Left lung (tissue), 10 donors: ENCODE measurements around the gene MCF2L. TPM values are rescaled to one million over a fixed set of nuclear protein-coding genes. Genes with fewer than 3 reads are reported as not detected.

Experiments
- ATAC-seq: fragments of 200-7000 bp; cut with Tn5 transposase; one replicate; pipeline ENCODE4 v1.9.1; 2020; ENCODE audit warnings: moderate library complexity
- DNase-seq, 4 donors: peaks; one replicate each; pipeline ENCODE4 v3.0.0-alpha.2; 2013 to 2020
- H3K27ac ChIP-seq, 2 donors: fragments of 200-600 bp; sonication (generic) in 1 of 2; one replicate each; pipeline versions ENCODE4 v1.5.0 to v1.8.0; 2020 to 2021
- H3K27me3 ChIP-seq, 2 donors: fragments of 200-600 bp; sonication (generic) in 1 of 2; one replicate each; pipeline versions ENCODE4 v1.5.0 to v1.8.0; 2020 to 2021
- H3K36me3 ChIP-seq, 2 donors: fragments of 200-600 bp; sonication (generic) in 1 of 2; one replicate each; pipeline versions ENCODE4 v1.5.0 to v1.8.0; 2020 to 2021
- H3K4me1 ChIP-seq, 2 donors: fragments of 200-600 bp; one replicate each; pipeline ENCODE4 v1.8.0; 2021
- H3K4me3 ChIP-seq, 2 donors: fragments of 200-600 bp; sonication (generic) in 1 of 2; one replicate each; pipeline versions ENCODE4 v1.5.0 to v1.8.0; 2020 to 2021; ENCODE audit warnings: mild to moderate bottlenecking in 1 of 2
- H3K9me3 ChIP-seq, 2 donors: fragments of 200-600 bp; sonication (generic) in 1 of 2; one replicate each; pipeline versions ENCODE4 v1.5.0 to v1.8.0; 2020 to 2021
- intact Hi-C, 2 donors: fragments of 100-400 bp; cut with DNase I; formaldehyde crosslinking; loops; one replicate each; pipeline versions ENCODE4 v1.11.2 to v1.14.2; 2022
- polyA plus RNA-seq, 6 donors: library from polyadenylated mRNA; unstranded; fragments of 120-200 nt; gene quantifications; one replicate each; pipeline ENCODE4 v1.2.1, GENCODE V29; 2013; ENCODE audit not compliant: insufficient read length in 6 of 6
- total RNA-seq, 2 donors: library from RNA; stranded (reverse); fragmentation: NEBNext Ultra II Directional; extraction: Animal tissue kit (Norgen Biotek cat#: 25700); gene quantifications; one replicate each; pipeline ENCODE4 v1.2.1, GENCODE V29; 2021
- TF ChIP-seq, protein P1 (sequence below), 2 donors: fragments of 200-600 bp; sonication (generic) in 1 of 2; IDR thresholded peaks; one replicate each; pipeline versions ENCODE4 v1.5.0 to v1.8.0; 2021; ENCODE audit warnings: antibody characterized with exemption in 2 of 2
- donor health status: DM: no; HTN: yes; CAD: no.
- donor health status: DM: no; HTN: no; CAD: no.

The MCF2L gene
- total and polyA plus RNA-seq, 8 donors, result 22.2 to 39.5 (median 33.7) TPM

DNA sequence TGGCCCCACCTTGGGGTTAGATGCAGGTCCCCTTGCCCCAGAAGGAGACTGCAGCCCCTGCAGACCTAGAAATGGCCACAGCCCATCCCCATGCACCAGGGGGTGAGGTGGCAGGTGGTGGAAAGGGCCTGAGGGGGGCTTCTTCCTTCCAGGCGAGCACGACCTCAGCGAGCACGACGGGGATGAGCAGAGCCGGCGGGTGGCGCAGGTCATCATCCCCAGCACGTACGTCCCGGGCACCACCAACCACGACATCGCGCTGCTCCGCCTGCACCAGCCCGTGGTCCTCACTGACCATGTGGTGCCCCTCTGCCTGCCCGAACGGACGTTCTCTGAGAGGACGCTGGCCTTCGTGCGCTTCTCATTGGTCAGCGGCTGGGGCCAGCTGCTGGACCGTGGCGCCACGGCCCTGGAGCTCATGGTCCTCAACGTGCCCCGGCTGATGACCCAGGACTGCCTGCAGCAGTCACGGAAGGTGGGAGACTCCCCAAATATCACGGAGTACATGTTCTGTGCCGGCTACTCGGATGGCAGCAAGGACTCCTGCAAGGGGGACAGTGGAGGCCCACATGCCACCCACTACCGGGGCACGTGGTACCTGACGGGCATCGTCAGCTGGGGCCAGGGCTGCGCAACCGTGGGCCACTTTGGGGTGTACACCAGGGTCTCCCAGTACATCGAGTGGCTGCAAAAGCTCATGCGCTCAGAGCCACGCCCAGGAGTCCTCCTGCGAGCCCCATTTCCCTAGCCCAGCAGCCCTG lies 149.4 kb downstream of the MCF2L start:
- no peaks in the 10 kb centered on the region for H3K36me3 ChIP-seq
- intact Hi-C loops, result no loop called here
- peaks cover 0 to 5% of the 10 kb centered on the region in 2 donors for H3K27me3 ChIP-seq
- DNase-seq (peak in 2 of 4 donors; percentile 29 to 73), ATAC-seq (no peak)
- no peak overlapping the region for H3K4me3 ChIP-seq
- H3K27ac ChIP-seq, result no peak overlapping the region
- H3K4me1 ChIP-seq, result no peaks in the 10 kb centered on the region
- H3K9me3 ChIP-seq, result no peaks in the 10 kb centered on the region
- TF ChIP-seq, protein P1, sequence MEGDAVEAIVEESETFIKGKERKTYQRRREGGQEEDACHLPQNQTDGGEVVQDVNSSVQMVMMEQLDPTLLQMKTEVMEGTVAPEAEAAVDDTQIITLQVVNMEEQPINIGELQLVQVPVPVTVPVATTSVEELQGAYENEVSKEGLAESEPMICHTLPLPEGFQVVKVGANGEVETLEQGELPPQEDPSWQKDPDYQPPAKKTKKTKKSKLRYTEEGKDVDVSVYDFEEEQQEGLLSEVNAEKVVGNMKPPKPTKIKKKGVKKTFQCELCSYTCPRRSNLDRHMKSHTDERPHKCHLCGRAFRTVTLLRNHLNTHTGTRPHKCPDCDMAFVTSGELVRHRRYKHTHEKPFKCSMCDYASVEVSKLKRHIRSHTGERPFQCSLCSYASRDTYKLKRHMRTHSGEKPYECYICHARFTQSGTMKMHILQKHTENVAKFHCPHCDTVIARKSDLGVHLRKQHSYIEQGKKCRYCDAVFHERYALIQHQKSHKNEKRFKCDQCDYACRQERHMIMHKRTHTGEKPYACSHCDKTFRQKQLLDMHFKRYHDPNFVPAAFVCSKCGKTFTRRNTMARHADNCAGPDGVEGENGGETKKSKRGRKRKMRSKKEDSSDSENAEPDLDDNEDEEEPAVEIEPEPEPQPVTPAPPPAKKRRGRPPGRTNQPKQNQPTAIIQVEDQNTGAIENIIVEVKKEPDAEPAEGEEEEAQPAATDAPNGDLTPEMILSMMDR (IDR thresholded peaks at IDR 0.05), result no peak

DNA sequence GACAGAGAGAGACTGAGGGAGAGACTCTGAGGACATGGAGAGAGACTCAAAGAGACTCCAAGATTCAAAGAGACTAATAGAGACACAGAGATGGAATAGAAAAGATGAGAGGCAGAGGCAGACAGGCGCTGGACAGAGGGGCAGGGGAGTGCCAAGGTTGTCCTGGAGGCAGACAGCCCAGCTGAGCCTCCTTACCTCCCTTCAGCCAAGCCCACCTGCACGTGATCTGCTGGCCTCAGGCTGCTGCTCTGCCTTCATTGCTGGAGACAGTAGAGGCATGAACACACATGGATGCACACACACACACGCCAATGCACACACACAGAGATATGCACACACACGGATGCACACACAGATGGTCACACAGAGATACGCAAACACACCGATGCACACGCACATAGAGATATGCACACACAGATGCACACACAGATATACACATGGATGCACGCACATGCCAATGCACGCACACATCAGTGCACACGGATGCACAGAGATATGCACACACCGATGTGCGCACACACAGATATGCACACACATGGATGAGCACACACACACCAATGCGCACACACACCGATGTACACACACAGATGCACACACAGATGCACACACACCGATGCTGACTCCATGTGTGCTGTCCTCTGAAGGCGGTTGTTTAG lies 150.3 kb downstream of the MCF2L start:
- intact Hi-C loops, result no loop called here
- DNase-seq (peak in 1 of 4 donors; percentile 26), ATAC-seq (no peak)
- H3K4me3 ChIP-seq, result no peak overlapping the region
- H3K27ac ChIP-seq, result no peak overlapping the region
- no peaks in the 10 kb centered on the region for H3K9me3 ChIP-seq
- H3K4me1 ChIP-seq, result no peaks in the 10 kb centered on the region
- no peaks in the 10 kb centered on the region for H3K36me3 ChIP-seq
- H3K27me3 ChIP-seq, result peaks cover 0 to 4% of the 10 kb centered on the region in 2 donors
- TF ChIP-seq, protein P1 (IDR thresholded peaks at IDR 0.05), result no peak

DNA sequence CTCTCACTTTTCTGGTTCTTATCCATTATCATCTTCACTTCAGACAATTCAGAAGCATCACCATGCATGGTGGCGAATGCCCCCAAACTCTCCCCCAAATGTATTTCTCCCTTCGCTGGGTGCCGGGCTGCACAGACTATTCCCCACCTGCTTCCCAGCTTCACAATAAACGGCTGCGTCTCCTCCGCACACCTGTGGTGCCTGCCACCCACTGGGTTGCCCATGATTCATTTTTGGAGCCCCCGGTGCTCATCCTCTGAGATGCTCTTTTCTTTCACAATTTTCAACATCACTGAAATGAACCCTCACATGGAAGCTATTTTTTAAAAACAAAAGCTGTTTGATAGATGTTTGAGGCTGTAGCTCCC lies 150.8 kb downstream of the MCF2L start:
- no peaks in the 10 kb centered on the region for H3K36me3 ChIP-seq
- TF ChIP-seq, protein P1 (IDR thresholded peaks at IDR 0.05), result no peak
- ATAC-seq (no peak), DNase-seq (peak in 1 of 4 donors; percentile 33)
- no peak overlapping the region for H3K4me3 ChIP-seq
- H3K9me3 ChIP-seq, result no peaks in the 10 kb centered on the region
- intact Hi-C loops, result no loop called here
- H3K27me3 ChIP-seq, result no peaks in the 10 kb centered on the region
- H3K4me1 ChIP-seq, result no peaks in the 10 kb centered on the region
- no peak overlapping the region for H3K27ac ChIP-seq

DNA sequence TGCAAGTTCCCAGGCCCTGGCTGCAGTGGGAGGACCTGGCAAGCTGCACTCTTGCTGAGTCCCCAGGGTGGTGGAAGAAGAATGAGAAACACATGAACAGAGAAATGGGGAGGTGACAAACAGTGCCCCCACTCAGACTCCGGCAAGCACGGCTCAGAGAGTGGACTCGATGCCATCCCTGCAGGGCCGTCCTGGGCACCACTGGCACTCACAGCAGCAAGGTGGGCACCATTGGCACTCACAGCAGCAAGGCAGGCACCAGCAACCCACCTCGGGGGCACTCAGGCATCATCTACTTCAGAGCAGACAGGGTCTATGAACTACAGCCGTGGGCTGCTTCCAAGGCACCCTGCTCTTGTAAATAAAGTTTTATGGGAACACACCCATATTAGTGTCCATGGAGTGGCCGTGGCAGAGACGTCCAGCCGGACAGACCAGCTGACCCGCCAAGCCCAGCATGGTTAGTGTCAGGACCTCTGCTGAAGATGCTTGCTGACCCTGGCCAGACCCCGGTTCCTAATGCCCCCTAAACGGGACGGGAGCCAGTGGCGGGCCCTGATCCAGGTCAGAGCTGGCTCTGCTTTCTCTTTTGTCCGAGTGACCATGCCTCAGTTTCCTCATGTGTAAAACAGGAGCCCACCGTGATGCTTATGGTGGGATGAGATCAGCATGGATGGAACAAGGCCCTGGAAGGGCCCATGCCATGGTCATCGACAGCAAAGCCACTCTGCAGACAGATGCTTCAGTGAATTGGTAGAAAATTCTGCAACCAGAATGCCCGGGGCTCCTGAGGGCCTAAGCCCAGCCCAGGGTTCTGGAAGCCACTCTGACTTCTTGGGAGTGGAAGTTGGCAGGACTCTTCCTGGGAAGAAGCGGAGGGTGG lies 151.5 kb downstream of the MCF2L start:
- intact Hi-C loops, result no loop called here
- TF ChIP-seq, protein P1 (IDR thresholded peaks at IDR 0.05), result no peak
- H3K27ac ChIP-seq, result no peak overlapping the region
- H3K4me3 ChIP-seq, result no peak overlapping the region
- ATAC-seq, result no peak
- H3K4me1 ChIP-seq, result no peaks in the 10 kb centered on the region
- DNase-seq, result peak in 1 of 4 donors; percentile 48
- no peaks in the 10 kb centered on the region for H3K36me3 ChIP-seq
- H3K9me3 ChIP-seq, result no peaks in the 10 kb centered on the region
- H3K27me3 ChIP-seq, result no peaks in the 10 kb centered on the region
